MCF 10A (cell line): ENCODE measurements around the gene PAPSS2. TPM values are rescaled to one million over a fixed set of nuclear protein-coding genes. Genes with fewer than 3 reads are reported as not detected.

ENCODE experiments used
- BruUV-seq: library from RNA; stranded (reverse); fragments of 400-500 nt; replicated peaks from 2 replicates; lab custom pipeline; 2021; lab: Mats Ljungman, UMichigan
- CTCF ChIA-PET: fragments of 300-600 bp; sonication (Branson Sonifier 250); formaldehyde crosslinking; extraction: SDS; loops from one replicate; lab custom pipeline; 2021; ENCODE audit warnings: antibody characterized with exemption, inconsistent platforms; lab: Yijun Ruan, JAX
- POLR2A ChIA-PET: fragments of 300-600, 350-650 bp; sonication (Branson Sonifier 250); formaldehyde crosslinking; extraction: SDS; loops from one replicate; lab custom pipeline; 2020; ENCODE audit warnings: antibody characterized with exemption, inconsistent platforms; lab: Yijun Ruan, JAX
- DNase-seq: peaks from one replicate; pipeline ENCODE4 v3.0.0-alpha.2; 2018; ENCODE audit not compliant: unreplicated experiment
- H3K27ac Mint-ChIP-seq: one replicate; pipeline ENCODE4 v1.8.0; 2022; ENCODE audit warnings: mild to moderate bottlenecking, low read depth, mixed read lengths; ENCODE audit not compliant: unreplicated experiment
- H3K27me3 Mint-ChIP-seq: one replicate; pipeline ENCODE4 v1.8.0; 2022; ENCODE audit warnings: mixed read lengths; ENCODE audit not compliant: insufficient read depth, unreplicated experiment
- H3K36me3 Mint-ChIP-seq: one replicate; pipeline ENCODE4 v1.8.0; 2022; ENCODE audit warnings: mild to moderate bottlenecking, moderate library complexity, mixed read lengths; ENCODE audit not compliant: insufficient read depth, unreplicated experiment
- H3K4me1 Mint-ChIP-seq: one replicate; pipeline ENCODE4 v1.8.0; 2022; ENCODE audit warnings: mixed read lengths; ENCODE audit not compliant: insufficient read depth, unreplicated experiment
- H3K4me3 Mint-ChIP-seq: one replicate; pipeline ENCODE4 v1.8.0; 2022; ENCODE audit warnings: mild to moderate bottlenecking, moderate library complexity, mixed read lengths; ENCODE audit not compliant: unreplicated experiment
- H3K9me3 Mint-ChIP-seq: one replicate; pipeline ENCODE4 v1.8.0; 2022; ENCODE audit warnings: mixed read lengths; ENCODE audit not compliant: unreplicated experiment
- intact Hi-C: fragments of 100-400 bp; cut with micrococcal nuclease; formaldehyde crosslinking; loops from 2 replicates; pipeline ENCODE4 v1.14.1; 2022
- total RNA-seq: library from RNA; stranded (reverse); gene quantifications from 2 replicates; pipeline ENCODE4 v1.2.3, GENCODE V29; 2022
- TF ChIP-seq, protein P1 (sequence below): fragments of 200-600 bp; IDR thresholded peaks from one replicate; pipeline ENCODE4 v1.8.0; 2022; ENCODE audit warnings: antibody characterized with exemption, mild to moderate bottlenecking; ENCODE audit not compliant: unreplicated experiment

The PAPSS2 gene
- total RNA-seq, 1 experiment from 2014 or later: 1.0 TPM

DNA sequence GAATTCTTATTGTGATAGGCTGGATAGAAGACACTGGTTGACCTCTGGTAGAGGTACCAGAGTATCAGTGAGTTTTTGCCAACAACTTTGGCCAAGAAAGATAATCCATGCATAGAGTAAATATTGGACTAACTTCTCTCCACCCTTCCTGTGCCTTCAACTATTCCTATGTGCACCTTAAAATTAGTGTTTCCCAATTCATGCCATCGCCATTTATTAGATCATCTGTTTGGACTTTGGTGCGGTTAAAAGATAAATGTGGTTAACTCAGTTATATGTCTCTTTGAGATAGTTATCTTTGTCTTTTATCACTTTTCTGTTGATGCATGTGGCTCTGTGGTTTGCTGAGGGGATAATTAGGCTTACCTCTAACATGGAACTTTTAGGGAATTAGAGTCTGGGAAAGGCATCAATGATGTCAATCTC is 4.6 kb downstream of the PAPSS2 start:
- Mint-ChIP-seq H3K27me3 (peaks cover 8% of the 10 kb centered on the region), H3K36me3 (no peaks in the 10 kb centered on the region), H3K4me1 (peaks cover 4% of the 10 kb centered on the region), H3K9me3 (no peaks in the 10 kb centered on the region), H3K27ac (no peak overlapping the region), H3K4me3 (no peak overlapping the region)
- ChIA-PET POLR2A (no interaction called here), CTCF (interaction anchor here (0.9 to 1.3 kb wide), 2 partner anchors 26 to 131 kb away, joined by 3 read pairs; no protein-coding TSS in a partner anchor)
- DNase-seq: no peak
- intact Hi-C loops: no loop called here
- no TSS peak for BruUV-seq
- TF ChIP-seq, protein P1, sequence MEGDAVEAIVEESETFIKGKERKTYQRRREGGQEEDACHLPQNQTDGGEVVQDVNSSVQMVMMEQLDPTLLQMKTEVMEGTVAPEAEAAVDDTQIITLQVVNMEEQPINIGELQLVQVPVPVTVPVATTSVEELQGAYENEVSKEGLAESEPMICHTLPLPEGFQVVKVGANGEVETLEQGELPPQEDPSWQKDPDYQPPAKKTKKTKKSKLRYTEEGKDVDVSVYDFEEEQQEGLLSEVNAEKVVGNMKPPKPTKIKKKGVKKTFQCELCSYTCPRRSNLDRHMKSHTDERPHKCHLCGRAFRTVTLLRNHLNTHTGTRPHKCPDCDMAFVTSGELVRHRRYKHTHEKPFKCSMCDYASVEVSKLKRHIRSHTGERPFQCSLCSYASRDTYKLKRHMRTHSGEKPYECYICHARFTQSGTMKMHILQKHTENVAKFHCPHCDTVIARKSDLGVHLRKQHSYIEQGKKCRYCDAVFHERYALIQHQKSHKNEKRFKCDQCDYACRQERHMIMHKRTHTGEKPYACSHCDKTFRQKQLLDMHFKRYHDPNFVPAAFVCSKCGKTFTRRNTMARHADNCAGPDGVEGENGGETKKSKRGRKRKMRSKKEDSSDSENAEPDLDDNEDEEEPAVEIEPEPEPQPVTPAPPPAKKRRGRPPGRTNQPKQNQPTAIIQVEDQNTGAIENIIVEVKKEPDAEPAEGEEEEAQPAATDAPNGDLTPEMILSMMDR: no peak

DNA sequence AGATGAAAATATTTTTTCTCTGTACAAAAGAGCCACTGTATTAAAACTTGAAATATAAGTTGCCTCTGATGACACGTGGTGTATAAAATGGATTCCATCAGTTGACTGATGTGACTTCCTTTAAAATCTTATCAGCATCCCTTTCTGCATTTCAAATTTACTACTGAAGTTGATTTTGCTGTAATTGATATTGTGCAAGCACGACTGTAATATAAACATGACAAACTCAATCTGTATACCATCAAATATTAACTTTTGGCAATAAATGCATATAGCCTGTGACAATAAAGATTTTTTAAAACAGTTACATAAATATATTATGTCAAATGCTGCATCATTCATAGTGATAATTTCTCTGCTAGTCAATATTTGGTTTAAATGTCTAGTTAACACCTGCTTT is 7.8 kb downstream of the PAPSS2 start:
- intact Hi-C loops: no loop called here
- CTCF ChIA-PET: no interaction called here
- POLR2A ChIA-PET: interaction anchor here (0.6 kb wide), 1 partner anchor 163 kb away, joined by 4 read pairs; the partner anchor contains the start of gene MINPP1

DNA sequence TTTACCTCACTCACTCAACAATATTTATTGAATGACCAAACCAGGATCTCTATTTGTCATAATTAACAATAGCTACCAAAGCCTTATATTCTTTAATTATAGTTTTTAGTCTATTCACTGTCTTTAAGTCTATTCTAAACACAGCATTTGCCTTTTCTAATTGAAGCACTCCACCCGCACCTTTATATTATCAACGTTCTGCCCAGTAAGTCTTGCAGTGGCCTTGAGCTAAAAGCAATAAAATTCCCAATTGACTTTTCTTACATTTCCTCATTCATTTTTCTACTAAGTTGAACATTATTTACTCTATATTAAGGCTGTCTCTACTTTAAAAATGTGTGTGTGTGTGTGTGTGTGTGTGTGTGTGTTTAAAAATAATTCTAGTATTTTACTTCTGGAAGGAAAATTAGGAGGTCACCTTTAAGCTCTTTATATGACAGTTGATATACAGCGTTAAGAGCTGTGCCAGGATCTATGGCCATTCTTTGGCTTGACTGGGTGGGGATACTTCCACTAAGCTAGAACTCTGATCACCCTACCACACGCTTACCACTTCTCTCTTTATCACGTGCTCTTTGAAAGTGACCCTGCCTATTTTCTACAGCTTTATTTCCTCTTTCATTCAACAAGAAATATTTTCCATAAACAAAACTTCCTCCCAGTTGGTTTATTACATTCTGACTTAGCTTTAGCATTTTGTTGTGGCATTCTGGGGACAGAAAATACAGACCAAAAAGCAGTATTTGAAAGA is 8.8 kb downstream of the PAPSS2 start:
- no peaks in the 10 kb centered on the region for H3K36me3 Mint-ChIP-seq
- POLR2A ChIA-PET: interaction anchor here (0.6 to 0.7 kb wide), 3 partner anchors 21 to 869 kb away, joined by 3 read pairs; no protein-coding TSS in a partner anchor
- no peak for DNase-seq
- no peaks in the 10 kb centered on the region for H3K27me3 Mint-ChIP-seq
- no peaks in the 10 kb centered on the region for H3K9me3 Mint-ChIP-seq
- BruUV-seq: no TSS peak
- intact Hi-C loops: no loop called here
- no peak overlapping the region for H3K27ac Mint-ChIP-seq
- CTCF ChIA-PET: interaction anchor here (0.6 to 1.1 kb wide), 4 partner anchors 12 to 1263 kb away, joined by 3 to 6 read pairs (median 4); no protein-coding TSS in a partner anchor
- H3K4me3 Mint-ChIP-seq: no peak overlapping the region
- TF ChIP-seq, protein P1: no peak
- H3K4me1 Mint-ChIP-seq: no peaks in the 10 kb centered on the region

More for the DNA sequence above, 7.8 kb downstream of the PAPSS2 start:
- Mint-ChIP-seq H3K27ac (no peak overlapping the region), H3K36me3 (no peaks in the 10 kb centered on the region), H3K9me3 (no peaks in the 10 kb centered on the region), H3K4me3 (no peak overlapping the region), H3K4me1 (no peaks in the 10 kb centered on the region), H3K27me3 (no peaks in the 10 kb centered on the region)
- no peak for DNase-seq
- no TSS peak for BruUV-seq
- TF ChIP-seq, protein P1: no peak

DNA sequence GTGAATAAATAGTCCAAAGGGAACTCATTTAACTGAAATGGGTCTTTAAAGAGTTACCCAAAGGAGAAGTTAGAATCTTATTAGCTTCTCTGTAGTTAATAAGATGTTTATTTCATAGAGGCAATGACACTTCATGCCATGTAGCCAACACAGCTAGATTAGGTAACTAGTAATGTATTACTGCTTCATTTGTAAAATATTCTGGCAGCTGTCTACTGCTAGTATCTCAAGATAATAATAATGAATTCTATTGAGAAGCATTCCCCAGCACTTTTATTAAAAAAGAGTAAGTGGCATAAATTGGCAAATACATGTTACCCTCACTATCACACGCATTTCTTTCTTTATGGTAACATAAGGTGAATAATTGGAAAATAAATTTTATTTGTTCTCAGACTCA is 10.1 kb downstream of the PAPSS2 start:
- CTCF ChIA-PET: no interaction called here
- no TSS peak for BruUV-seq
- TF ChIP-seq, protein P1: no peak
- Mint-ChIP-seq H3K4me3 (no peak overlapping the region), H3K9me3 (no peaks in the 10 kb centered on the region), H3K27me3 (no peaks in the 10 kb centered on the region), H3K27ac (no peak overlapping the region), H3K4me1 (no peaks in the 10 kb centered on the region), H3K36me3 (no peaks in the 10 kb centered on the region)
- POLR2A ChIA-PET: no interaction called here
- intact Hi-C loops: no loop called here
- DNase-seq: no peak
